ENCODE measurements around the gene CD300H.

The CD300H gene

GRCh38 chr17:74610108-74610507, 42.8 kb upstream of the CD300H start:
- CTCF ChIA-PET, result interaction anchor here (0.6 kb wide), 1 partner anchor 84 kb away, joined by 4 read pairs; no protein-coding TSS in a partner anchor
- POLR2A ChIA-PET, result no interaction called here
- Histone ChIP-seq H3K36me3 (ENCODE audit: control insufficient read depth in 2 of 2, insufficient read depth in 1 of 2, low read length in 2 of 2) (no peaks in the 10 kb centered on the region), H3K4me1 (ENCODE audit: control insufficient read depth, insufficient read depth, low read length) (no peaks in the 10 kb centered on the region), H3K9me3 (ENCODE audit: control insufficient read depth, insufficient read depth, low read depth, low read length) (no peaks in the 10 kb centered on the region), H3K27ac (ENCODE audit: extremely low read depth, low read depth, low read length) (no peak overlapping the region), H3K4me3 (ENCODE audit: low read depth, low read length) (no peak overlapping the region)
- TF ChIP-seq ZNF776 (tag by site-specific recombination; IDR thresholded peaks at IDR 0.05; ENCODE audit: borderline replicate concordance), result no peak
- no peak for TF ChIP-seq ZNF23 (tag by site-specific recombination; IDR thresholded peaks at IDR 0.05; ENCODE audit: borderline replicate concordance)
- TF ChIP-seq ZNF169 (tag by site-specific recombination; IDR thresholded peaks at IDR 0.05), result no peak
- TF ChIP-seq ZNF621 (tag by site-specific recombination; IDR thresholded peaks at IDR 0.05), result no peak
- peak; percentile 98 for TF ChIP-seq REST (tag by site-specific recombination; IDR thresholded peaks at IDR 0.05)
- TF ChIP-seq IKZF3 (tag by site-specific recombination; IDR thresholded peaks at IDR 0.05), result no peak
- TF ChIP-seq MYNN (tag by site-specific recombination; IDR thresholded peaks at IDR 0.05; ENCODE audit: borderline replicate concordance), result no peak
- no peak for TF ChIP-seq ZNF707 (tag by site-specific recombination; IDR thresholded peaks at IDR 0.05)
- TF ChIP-seq ZNF560 (tag by site-specific recombination; IDR thresholded peaks at IDR 0.05; ENCODE audit: borderline replicate concordance), result no peak
- peak; percentile 59 for TF ChIP-seq SCRT2 (tag by site-specific recombination; IDR thresholded peaks at IDR 0.05)
- no peak for TF ChIP-seq TRIM28 (IDR thresholded peaks at IDR 0.05; ENCODE audit: borderline replicate concordance, low read length)
- no peak for TF ChIP-seq ZNF211 (tag by site-specific recombination; IDR thresholded peaks at IDR 0.05; ENCODE audit: low read depth)

- Histone ChIP-seq H3K4me1 (ENCODE audit: control insufficient read depth, insufficient read depth, low read length) (no peaks in the 10 kb centered on the region), H3K4me3 (ENCODE audit: low read depth, low read length) (no peak overlapping the region), H3K27ac (ENCODE audit: extremely low read depth, low read depth, low read length) (no peak overlapping the region), H3K36me3 (ENCODE audit: control insufficient read depth in 2 of 2, insufficient read depth in 1 of 2, low read length in 2 of 2) (no peaks in the 10 kb centered on the region), H3K9me3 (ENCODE audit: control insufficient read depth, insufficient read depth, low read depth, low read length) (no peaks in the 10 kb centered on the region)
- no peak for TF ChIP-seq OSR2 (tag by site-specific recombination; IDR thresholded peaks at IDR 0.05)
- TF ChIP-seq ZNF416 (tag by site-specific recombination; IDR thresholded peaks at IDR 0.05), result no peak
- no peak for TF ChIP-seq ZNF513 (tag by site-specific recombination; IDR thresholded peaks at IDR 0.05)
- TF ChIP-seq SCRT2 (tag by site-specific recombination; IDR thresholded peaks at IDR 0.05), result no peak
- TF ChIP-seq ZNF626 (tag by site-specific recombination; IDR thresholded peaks at IDR 0.05), result no peak
- no peak for TF ChIP-seq ZNF677 (tag by site-specific recombination; IDR thresholded peaks at IDR 0.05)
- no peak for TF ChIP-seq ZNF610 (tag by site-specific recombination; IDR thresholded peaks at IDR 0.05; ENCODE audit: borderline replicate concordance)
- TF ChIP-seq RBAK (tag by site-specific recombination; IDR thresholded peaks at IDR 0.05), result no peak
- no peak for TF ChIP-seq ZNF214 (tag by site-specific recombination; IDR thresholded peaks at IDR 0.05; ENCODE audit: borderline replicate concordance)
- TF ChIP-seq ZEB2 (tag by site-specific recombination; IDR thresholded peaks at IDR 0.05), result no peak
- no peak for TF ChIP-seq ZNF24 (tag by site-specific recombination; IDR thresholded peaks at IDR 0.05)
- TF ChIP-seq KLF1 (tag by site-specific recombination; IDR thresholded peaks at IDR 0.05), result no peak
- TF ChIP-seq ZNF549 (tag by site-specific recombination; IDR thresholded peaks at IDR 0.05), result no peak
- no peak for TF ChIP-seq ZSCAN30 (tag by site-specific recombination; IDR thresholded peaks at IDR 0.05)
- no peak for TF ChIP-seq REST (tag by site-specific recombination; IDR thresholded peaks at IDR 0.05)
- TF ChIP-seq HIC1 (tag by site-specific recombination; IDR thresholded peaks at IDR 0.05), result no peak
- ChIA-PET CTCF (interaction anchor here (0.9 kb wide), 1 partner anchor 34 kb away, joined by 4 read pairs; no protein-coding TSS in a partner anchor), POLR2A (no interaction called here)
Observed at GRCh38 chr17:74608511-74608910, 41.2 kb upstream of the CD300H start.
